ENCODE data around the gene HACD2. TPM values are rescaled to one million over a fixed set of nuclear protein-coding genes. Genes with fewer than 3 reads are reported as not detected.

The HACD2 gene
- total RNA-seq, 1 experiment from 2014 or later: 43.8 TPM

DNA sequence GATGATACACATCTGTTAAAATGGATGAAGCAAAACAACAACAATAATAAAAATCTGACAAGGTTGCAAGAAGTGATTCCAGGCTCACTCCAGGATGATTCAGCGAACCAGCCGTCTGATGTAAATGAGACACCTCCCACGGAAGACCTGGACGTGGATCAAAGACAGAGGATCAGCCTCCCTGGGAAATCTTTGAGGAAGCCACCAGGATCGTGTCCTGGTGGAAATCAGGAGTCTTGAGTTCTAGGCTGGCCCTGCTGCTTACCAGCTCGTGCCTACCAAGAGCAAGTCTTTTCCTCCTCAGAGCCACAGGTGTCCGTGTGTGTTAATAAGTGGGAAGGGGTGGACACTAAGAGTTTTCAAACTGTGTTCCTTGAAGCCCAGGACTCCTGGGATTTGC lies 120.6 kb downstream of the HACD2 start:
- Histone ChIP-seq H4K20me1 (ENCODE audit: low read length) (no peaks in the 10 kb centered on the region), H3K79me2 (ENCODE audit: low read length) (no peaks in the 10 kb centered on the region), H3F3A (ENCODE audit: low read length, unreplicated experiment) (no peaks in the 10 kb centered on the region), H3K9ac (ENCODE audit: low read length) (no peak overlapping the region), H3K27ac (ENCODE audit: low read length) (no peak overlapping the region), H3K4me2 (ENCODE audit: low read length) (no peak overlapping the region), H3K9me2 (replicated peaks; ENCODE audit: low read length) (no peaks in the 10 kb centered on the region), H2AFZ (ENCODE audit: low read length) (no peak overlapping the region), H3K4me1 (ENCODE audit: insufficient read depth, low read length) (no peaks in the 10 kb centered on the region), H3K27me3 (ENCODE audit: low read length) (peaks cover 81% of the 10 kb centered on the region), H3K9me3 (ENCODE audit: low read length) (no peaks in the 10 kb centered on the region), H3K4me3 (ENCODE audit: low read length) (no peak overlapping the region), H3K36me3 (ENCODE audit: low read depth, low read length) (no peaks in the 10 kb centered on the region)
- ATAC-seq: no peak
- BruUV-seq (replicated peaks): no TSS peak
- CTCF ChIA-PET: no interaction called here
- intact Hi-C loops (cut with micrococcal nuclease): no loop called here
- TF ChIP-seq, protein P1, sequence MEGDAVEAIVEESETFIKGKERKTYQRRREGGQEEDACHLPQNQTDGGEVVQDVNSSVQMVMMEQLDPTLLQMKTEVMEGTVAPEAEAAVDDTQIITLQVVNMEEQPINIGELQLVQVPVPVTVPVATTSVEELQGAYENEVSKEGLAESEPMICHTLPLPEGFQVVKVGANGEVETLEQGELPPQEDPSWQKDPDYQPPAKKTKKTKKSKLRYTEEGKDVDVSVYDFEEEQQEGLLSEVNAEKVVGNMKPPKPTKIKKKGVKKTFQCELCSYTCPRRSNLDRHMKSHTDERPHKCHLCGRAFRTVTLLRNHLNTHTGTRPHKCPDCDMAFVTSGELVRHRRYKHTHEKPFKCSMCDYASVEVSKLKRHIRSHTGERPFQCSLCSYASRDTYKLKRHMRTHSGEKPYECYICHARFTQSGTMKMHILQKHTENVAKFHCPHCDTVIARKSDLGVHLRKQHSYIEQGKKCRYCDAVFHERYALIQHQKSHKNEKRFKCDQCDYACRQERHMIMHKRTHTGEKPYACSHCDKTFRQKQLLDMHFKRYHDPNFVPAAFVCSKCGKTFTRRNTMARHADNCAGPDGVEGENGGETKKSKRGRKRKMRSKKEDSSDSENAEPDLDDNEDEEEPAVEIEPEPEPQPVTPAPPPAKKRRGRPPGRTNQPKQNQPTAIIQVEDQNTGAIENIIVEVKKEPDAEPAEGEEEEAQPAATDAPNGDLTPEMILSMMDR (conservative IDR thresholded peaks at IDR 0.05; ENCODE audit: low read depth, low read length): no peak
- TF ChIP-seq EZH2phosphoT487 (IDR thresholded peaks at IDR 0.05; ENCODE audit: borderline replicate concordance, low read length) (no peak), EZH2 (IDR thresholded peaks at IDR 0.05; ENCODE audit: low read length, unreplicated experiment) (no peak)
- POLR2A ChIA-PET (ENCODE audit: unreplicated experiment): no interaction called here
- no peak for DNase-seq

DNA sequence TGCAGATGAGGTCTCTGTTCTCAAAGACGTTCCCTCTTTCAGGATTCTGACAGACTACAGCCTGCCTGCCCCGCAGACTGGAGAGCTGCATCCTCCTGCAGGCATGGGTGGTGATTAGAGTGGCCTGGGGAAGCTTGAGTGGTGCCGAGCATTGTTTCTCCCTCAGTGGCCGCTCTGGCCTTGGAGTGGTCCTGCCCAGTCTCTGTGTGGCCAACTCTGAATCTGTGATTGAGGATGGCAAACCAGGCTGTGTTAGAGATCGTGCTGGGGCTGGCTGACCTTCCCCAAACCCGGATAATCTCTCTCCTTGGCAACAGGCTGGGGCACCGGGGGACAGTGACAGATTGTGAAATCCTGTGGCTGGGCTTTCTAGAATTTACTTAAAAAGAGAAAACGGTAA lies 125.0 kb downstream of the HACD2 start:
- intact Hi-C loops (cut with micrococcal nuclease): no loop called here
- TF ChIP-seq EZH2 (IDR thresholded peaks at IDR 0.05; ENCODE audit: low read length, unreplicated experiment): no peak
- TF ChIP-seq, protein P1 (conservative IDR thresholded peaks at IDR 0.05; ENCODE audit: low read depth, low read length): no peak
- TF ChIP-seq EZH2phosphoT487 (IDR thresholded peaks at IDR 0.05; ENCODE audit: borderline replicate concordance, low read length): no peak
- Histone ChIP-seq H3K4me3 (ENCODE audit: low read length) (no peak overlapping the region), H3F3A (ENCODE audit: low read length, unreplicated experiment) (no peaks in the 10 kb centered on the region), H4K20me1 (ENCODE audit: low read length) (no peaks in the 10 kb centered on the region), H3K4me1 (ENCODE audit: insufficient read depth, low read length) (no peaks in the 10 kb centered on the region), H3K9me3 (ENCODE audit: low read length) (no peaks in the 10 kb centered on the region), H3K27me3 (ENCODE audit: low read length) (peaks cover 73% of the 10 kb centered on the region), H3K4me2 (ENCODE audit: low read length) (no peak overlapping the region), H2AFZ (ENCODE audit: low read length) (no peak overlapping the region), H3K27ac (ENCODE audit: low read length) (no peak overlapping the region), H3K9me2 (replicated peaks; ENCODE audit: low read length) (no peaks in the 10 kb centered on the region), H3K36me3 (ENCODE audit: low read depth, low read length) (no peaks in the 10 kb centered on the region), H3K9ac (ENCODE audit: low read length) (no peak overlapping the region), H3K79me2 (ENCODE audit: low read length) (no peaks in the 10 kb centered on the region)
- DNase-seq (no peak), ATAC-seq (no peak)
- ChIA-PET CTCF (no interaction called here), POLR2A (ENCODE audit: unreplicated experiment) (no interaction called here)
- BruUV-seq (replicated peaks): no TSS peak

DNA sequence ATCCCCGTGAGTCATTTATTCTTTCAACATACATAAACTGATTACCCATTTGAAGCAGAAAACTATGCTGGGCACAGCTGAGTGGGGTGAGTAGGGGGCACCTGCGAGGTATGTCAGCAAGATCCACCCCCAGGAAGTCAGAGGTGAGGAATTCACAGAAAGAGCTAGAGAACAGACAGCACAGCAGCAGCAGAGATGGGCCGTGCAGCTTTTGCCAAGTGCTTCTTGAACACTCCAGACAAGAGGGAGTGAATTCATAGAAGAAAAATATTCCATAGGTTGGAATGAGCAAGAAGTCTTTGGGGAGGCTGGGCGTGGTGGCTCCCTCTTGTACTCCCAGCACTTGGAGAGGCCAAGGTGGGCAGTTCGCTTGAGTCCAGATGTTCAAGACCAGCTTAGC lies 126.6 kb downstream of the HACD2 start:
- POLR2A ChIA-PET (ENCODE audit: unreplicated experiment): no interaction called here
- DNase-seq (no peak), ATAC-seq (no peak)
- Histone ChIP-seq H3F3A (ENCODE audit: low read length, unreplicated experiment) (no peaks in the 10 kb centered on the region), H3K79me2 (ENCODE audit: low read length) (no peaks in the 10 kb centered on the region), H3K9ac (ENCODE audit: low read length) (no peak overlapping the region), H3K4me2 (ENCODE audit: low read length) (no peak overlapping the region), H3K9me3 (ENCODE audit: low read length) (no peaks in the 10 kb centered on the region), H3K36me3 (ENCODE audit: low read depth, low read length) (no peaks in the 10 kb centered on the region), H4K20me1 (ENCODE audit: low read length) (no peaks in the 10 kb centered on the region), H2AFZ (ENCODE audit: low read length) (no peak overlapping the region), H3K27me3 (ENCODE audit: low read length) (peaks cover 70% of the 10 kb centered on the region), H3K9me2 (replicated peaks; ENCODE audit: low read length) (no peaks in the 10 kb centered on the region), H3K4me3 (ENCODE audit: low read length) (no peak overlapping the region), H3K4me1 (ENCODE audit: insufficient read depth, low read length) (no peaks in the 10 kb centered on the region), H3K27ac (ENCODE audit: low read length) (no peak overlapping the region)
- BruUV-seq (replicated peaks): no TSS peak
- CTCF ChIA-PET: no interaction called here
- intact Hi-C loops (cut with micrococcal nuclease): no loop called here
- TF ChIP-seq EZH2phosphoT487 (IDR thresholded peaks at IDR 0.05; ENCODE audit: borderline replicate concordance, low read length): no peak
- no peak for TF ChIP-seq EZH2 (IDR thresholded peaks at IDR 0.05; ENCODE audit: low read length, unreplicated experiment)
- TF ChIP-seq, protein P1 (conservative IDR thresholded peaks at IDR 0.05; ENCODE audit: low read depth, low read length): no peak
